A549 (cell line): Measurements from ENCODE around the gene PARP1. TPM values are rescaled to one million over a fixed set of nuclear protein-coding genes. Genes with fewer than 3 reads are reported as not detected.
A peak's percentile ranks its signal among the peaks of the same experiment; 100 is the strongest.

Experiments used
- ATAC-seq, 2 experiments: fragments of 200-7000 bp in 1 of 2; fragments of >200 bp in 1 of 2; cut with Nextera tagmentation in 1 of 2; cut with Tn5 transposase in 1 of 2; 3 replicates each; pipeline versions ENCODE4 v1.8.0 to v1.9.1; 2018 to 2020; ENCODE audit warnings: mild to moderate bottlenecking in 1 of 2, moderate library complexity in 1 of 2
- CTCF ChIA-PET: fragments of 300-600 bp; sonication (Branson Sonifier 250); formaldehyde crosslinking; extraction: SDS; loops from one replicate; lab custom pipeline; 2021; ENCODE audit warnings: antibody characterized with exemption, inconsistent platforms; lab: Yijun Ruan, JAX
- POLR2A ChIA-PET: fragments of 350-600 bp; formaldehyde crosslinking; extraction: SDS; loops from one replicate; lab custom pipeline; 2021; ENCODE audit warnings: antibody characterized with exemption, inconsistent platforms; lab: Yijun Ruan, JAX
- DNase-seq, 2 experiments: peaks; one replicate each; pipeline versions ENCODE4 v3.0.0 to v3.0.0-alpha.2; 2011 to 2016; ENCODE audit warnings: low read depth in 1 of 2, low spot score in 1 of 2
- FAIRE-seq: peaks from 2 replicates; lab custom pipeline; 2011; peaks lifted over from hg19 to GRCh38; lab: Jason Lieb, UNC
- H3K27ac ChIP-seq, 2 experiments: fragments of >200 bp; sonication (Bioruptor Twin); formaldehyde crosslinking; 3 replicates each; pipeline ENCODE4 v1.5.1; 2016 to 2017
- H3K4me1 ChIP-seq: fragments of >200 bp; sonication (Bioruptor Twin); formaldehyde crosslinking; 3 replicates; pipeline ENCODE4 v1.6.1; 2016
- H3K4me2 ChIP-seq: fragments of >200 bp; sonication (Bioruptor Twin); formaldehyde crosslinking; 3 replicates; pipeline ENCODE4 v1.6.1; 2016
- H3K4me3 ChIP-seq: fragments of >200 bp; sonication (Bioruptor Twin); formaldehyde crosslinking; 3 replicates; pipeline ENCODE4 v1.5.1; 2016
- H3K9me3 ChIP-seq: fragments of >200 bp; sonication (Bioruptor Twin); formaldehyde crosslinking; 3 replicates; pipeline ENCODE4 v1.6.1; 2016
- CEBPB ChIP-seq, 2 experiments: fragments of >200 bp in 1 of 2; sonication (Bioruptor Twin) in 1 of 2; formaldehyde crosslinking in 1 of 2; IDR thresholded peaks; 2 replicates each; pipeline ENCODE4 v1.6.1; 2012 to 2016
- ELK1 ChIP-seq: fragments of 150-350 bp; IDR thresholded peaks from 2 replicates; pipeline ENCODE4 v1.6.1; 2014; ENCODE audit warnings: low read depth, mild to moderate bottlenecking, low read length
- FOSB ChIP-seq: fragments of 250-450 bp; sonication (Bioruptor Pico); IDR thresholded peaks from 2 replicates; pipeline ENCODE4 v1.5.0; 2020; ENCODE audit warnings: mild to moderate bottlenecking, moderate library complexity
- FOSL2 ChIP-seq, 2 experiments: fragments of 450-650 bp in 1 of 2; fragments of >200 bp in 1 of 2; sonication (Bioruptor Twin) in 1 of 2; formaldehyde crosslinking; IDR thresholded peaks; 2 replicates each; pipeline versions ENCODE4 v1.5.0 to v1.6.1; 2016 to 2020; ENCODE audit warnings: mild to moderate bottlenecking in 1 of 2, moderate library complexity in 1 of 2
- HDAC2 ChIP-seq: fragments of 200-600 bp; sonication (generic); IDR thresholded peaks from 2 replicates; pipeline ENCODE4 v1.6.1; 2016
- HEYL ChIP-seq: fragments of 250-450 bp; sonication (Bioruptor Pico); IDR thresholded peaks from 2 replicates; pipeline ENCODE4 v1.8.0; 2021; ENCODE audit warnings: mild to moderate bottlenecking, moderate library complexity
- HMGXB4 ChIP-seq: fragments of 250-450 bp; sonication (Bioruptor Pico); IDR thresholded peaks from 2 replicates; pipeline ENCODE4 v1.5.0; 2021; ENCODE audit warnings: mild to moderate bottlenecking, moderate library complexity, borderline replicate concordance
- KDM1A ChIP-seq: fragments of 200-600 bp; sonication (generic); IDR thresholded peaks from 2 replicates; pipeline ENCODE4 v1.6.1; 2016; ENCODE audit warnings: low read depth, mild to moderate bottlenecking
- KDM5A ChIP-seq: fragments of 200-600 bp; sonication (generic); IDR thresholded peaks from 2 replicates; pipeline ENCODE4 v1.6.1; 2016; ENCODE audit warnings: antibody characterized with exemption, mild to moderate bottlenecking
- MYC ChIP-seq: IDR thresholded peaks from 2 replicates; pipeline ENCODE4 v1.6.1; 2012; ENCODE audit warnings: mild to moderate bottlenecking, inconsistent platforms, low read length, improper control_type of control experiment, borderline replicate concordance
- NR3C1 ChIP-seq: fragments of >200 bp; sonication (Bioruptor Twin); formaldehyde crosslinking; IDR thresholded peaks from 3 replicates; pipeline ENCODE4 v1.6.1; 2017
- POLR2A ChIP-seq: IDR thresholded peaks from 2 replicates; pipeline ENCODE4 v1.6.1; 2012; ENCODE audit warnings: mild to moderate bottlenecking, low read length
- POLR2AphosphoS2 ChIP-seq: conservative IDR thresholded peaks from 2 replicates; pipeline ENCODE4 v1.6.1; 2012; ENCODE audit warnings: low read length, improper control_type of control experiment, inconsistent platforms
- RARB ChIP-seq: fragments of 250-450 bp; sonication (Bioruptor Pico); IDR thresholded peaks from 2 replicates; pipeline ENCODE4 v1.8.0; 2021; ENCODE audit warnings: mild to moderate bottlenecking, moderate library complexity
- REST ChIP-seq: fragments of 200-600 bp; sonication (generic); IDR thresholded peaks from 2 replicates; pipeline ENCODE4 v1.6.1; 2016; ENCODE audit warnings: antibody characterized with exemption, mild to moderate bottlenecking, moderate library complexity
- ZC3H11A ChIP-seq: fragments of 450-650 bp; IDR thresholded peaks from 2 replicates; pipeline ENCODE4 v1.6.1; 2014; ENCODE audit warnings: antibody characterized with exemption, mild to moderate bottlenecking
- ZFP36 ChIP-seq: fragments of 450-650 bp; IDR thresholded peaks from 2 replicates; pipeline ENCODE4 v1.6.1; 2014; ENCODE audit warnings: borderline replicate concordance; ENCODE audit not compliant: partially characterized antibody
- WGBS: methylation state at CpG from one replicate; pipeline ENCODE4 v1.1.6; 2017; ENCODE audit errors: missing lambda C conversion rate; 5-methylcytosine and 5-hydroxymethylcytosine counted together
- polyA plus RNA-seq, 4 experiments: library from polyadenylated mRNA; depleted of rRNA in 3 of 4; stranded (reverse); fragments of >200 nt; fragmentation: RNase III in 1 of 4; extraction: RNeasy Plus Mini Kit Qiagen cat#74134 plus additional on column Dnase treatment in 1 of 4; gene quantifications; 2 replicates in 3 of 4; 3 replicates in 1 of 4; pipeline ENCODE4 v1.2.3, GENCODE V29; 2011 to 2017
- TF ChIP-seq, protein P1 (sequence below): IDR thresholded peaks from 2 replicates; pipeline ENCODE4 v1.6.1; 2012

The PARP1 gene
- polyA plus RNA-seq, 2 of the 4 experiments (the other 2 are of a cell fraction), result 125 to 134 TPM

DNA sequence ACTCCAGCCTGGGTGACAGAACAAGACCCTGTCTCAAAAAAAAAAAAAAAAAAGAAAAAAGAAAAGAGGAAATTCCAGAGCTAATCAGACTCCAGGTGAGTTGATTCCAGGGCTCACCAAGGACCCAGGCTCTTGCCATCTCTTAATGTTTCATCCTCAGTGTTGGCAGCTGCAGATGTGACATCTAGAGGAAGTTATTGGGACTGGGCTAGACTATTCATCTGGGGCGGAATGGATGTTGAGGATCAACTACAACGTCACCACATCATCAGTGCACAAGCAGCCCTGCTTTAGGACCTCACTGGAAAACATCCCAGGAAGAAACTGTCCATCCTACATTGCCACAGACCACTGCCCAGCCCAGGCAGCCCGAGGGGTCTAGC is 28.6 kb upstream of the PARP1 start:
- H3K4me3 ChIP-seq, result no peak overlapping the region
- no peak overlapping the region for H3K4me2 ChIP-seq
- TF ChIP-seq KDM1A (no peak), FOSL2 (IDR thresholded peaks at IDR 0.05) (no peak), FOSL2 (CRISPR knock-in tag; IDR thresholded peaks at IDR 0.05) (no peak), HEYL (CRISPR knock-in tag) (no peak), HDAC2 (no peak), HMGXB4 (CRISPR knock-in tag) (no peak), ELK1 (no peak), ZFP36 (no peak), KDM5A (no peak)
- TF ChIP-seq, protein P1, sequence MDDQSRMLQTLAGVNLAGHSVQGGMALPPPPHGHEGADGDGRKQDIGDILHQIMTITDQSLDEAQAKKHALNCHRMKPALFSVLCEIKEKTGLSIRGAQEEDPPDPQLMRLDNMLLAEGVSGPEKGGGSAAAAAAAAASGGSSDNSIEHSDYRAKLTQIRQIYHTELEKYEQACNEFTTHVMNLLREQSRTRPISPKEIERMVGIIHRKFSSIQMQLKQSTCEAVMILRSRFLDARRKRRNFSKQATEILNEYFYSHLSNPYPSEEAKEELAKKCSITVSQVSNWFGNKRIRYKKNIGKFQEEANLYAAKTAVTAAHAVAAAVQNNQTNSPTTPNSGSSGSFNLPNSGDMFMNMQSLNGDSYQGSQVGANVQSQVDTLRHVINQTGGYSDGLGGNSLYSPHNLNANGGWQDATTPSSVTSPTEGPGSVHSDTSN, result no peak
- FAIRE-seq, result no peak
- POLR2A ChIA-PET, result no interaction called here
- H3K27ac ChIP-seq, result no peak overlapping the region
- 4% methylated on average over 3 of the region's 3 CpGs for WGBS
- CTCF ChIA-PET, result interaction anchor here (0.7 to 2.6 kb wide), 3 partner anchors 12 to 190 kb away, joined by 3 to 13 read pairs (median 4); no protein-coding TSS in a partner anchor
- no peaks in the 10 kb centered on the region for H3K4me1 ChIP-seq
- no peaks in the 10 kb centered on the region for H3K9me3 ChIP-seq
- no peak for DNase-seq
- ATAC-seq, result peak; percentile 49 to 51; a peak in 4 of 6 replicates

GRCh38 chr1:226433341-226433720 is 25.4 kb upstream of the PARP1 start:
- DNase-seq, result no peak
- Histone ChIP-seq H3K4me3 (no peak overlapping the region), H3K4me2 (no peak overlapping the region), H3K27ac (no peak overlapping the region), H3K9me3 (no peaks in the 10 kb centered on the region)
- POLR2A ChIA-PET, result no interaction called here
- no peak for ATAC-seq
- no peak for FAIRE-seq
- CTCF ChIA-PET, result interaction anchor here (1.1 to 2.2 kb wide), 6 partner anchors 8 to 117 kb away, joined by 3 to 7 read pairs (median 4); partner anchors contain the start of gene PARP1
- 59% methylated on average over 6 of the region's 6 CpGs for WGBS
- TF ChIP-seq NR3C1 (no peak), POLR2A (no peak), POLR2AphosphoS2 (no peak), RARB (CRISPR knock-in tag) (no peak), MYC (no peak), FOSB (CRISPR knock-in tag) (no peak), CEBPB (IDR thresholded peaks at IDR 0.05) (no peak), REST (no peak), ZC3H11A (no peak)
- TF ChIP-seq, all 56 proteins: peak for 0
- H3K4me1 ChIP-seq, result no peaks in the 10 kb centered on the region
